HEK293T (cell line): Measurements from ENCODE around the gene ZNF618.

ENCODE experiments used
- ARNT ChIP-seq: fragments of 450-650 bp; IDR thresholded peaks from 2 replicates; pipeline ENCODE4 v1.6.1; 2017; ENCODE audit warnings: mild to moderate bottlenecking
- BHLHE40 ChIP-seq: fragments of 450-650 bp; IDR thresholded peaks from 2 replicates; pipeline ENCODE4 v1.6.1; 2016; ENCODE audit warnings: mild to moderate bottlenecking, moderate library complexity, borderline replicate concordance
- FOXA1 ChIP-seq: fragments of 450-650 bp; IDR thresholded peaks from 2 replicates; pipeline ENCODE4 v1.6.1; 2016; ENCODE audit warnings: mild to moderate bottlenecking
- FOXK2 ChIP-seq: fragments of 450-650 bp; IDR thresholded peaks from 2 replicates; pipeline ENCODE4 v1.6.1; 2016; ENCODE audit warnings: mild to moderate bottlenecking
- FOXM1 ChIP-seq: fragments of 450-650 bp; IDR thresholded peaks from 2 replicates; pipeline ENCODE4 v1.6.1; 2017; ENCODE audit warnings: mild to moderate bottlenecking, borderline replicate concordance
- HDGF ChIP-seq: fragments of 450-650 bp; IDR thresholded peaks from 2 replicates; pipeline ENCODE4 v1.6.1; 2017; ENCODE audit warnings: antibody characterized with exemption, borderline replicate concordance
- LEF1 ChIP-seq: fragments of 450-650 bp; IDR thresholded peaks from 2 replicates; pipeline ENCODE4 v1.6.1; 2017; ENCODE audit warnings: mild to moderate bottlenecking, borderline replicate concordance
- NFRKB ChIP-seq: fragments of 450-650 bp; IDR thresholded peaks from 2 replicates; pipeline ENCODE4 v1.6.1; 2016; ENCODE audit warnings: mild to moderate bottlenecking, moderate library complexity
- SP1 ChIP-seq: fragments of 450-650 bp; IDR thresholded peaks from 2 replicates; pipeline ENCODE4 v1.6.1; 2017
- SUZ12 ChIP-seq: fragments of 450-650 bp; IDR thresholded peaks from 2 replicates; pipeline ENCODE4 v1.6.1; 2016; ENCODE audit warnings: mild to moderate bottlenecking
- TARDBP ChIP-seq: fragments of 450-650 bp; IDR thresholded peaks from 2 replicates; pipeline ENCODE4 v1.6.1; 2016
- ZNF384 ChIP-seq: fragments of 450-650 bp; IDR thresholded peaks from 2 replicates; pipeline ENCODE4 v1.6.1; 2016
- TF ChIP-seq, protein P1 (sequence below): fragments of 450-650 bp; IDR thresholded peaks from 2 replicates; pipeline ENCODE4 v1.6.1; 2016

DNA sequence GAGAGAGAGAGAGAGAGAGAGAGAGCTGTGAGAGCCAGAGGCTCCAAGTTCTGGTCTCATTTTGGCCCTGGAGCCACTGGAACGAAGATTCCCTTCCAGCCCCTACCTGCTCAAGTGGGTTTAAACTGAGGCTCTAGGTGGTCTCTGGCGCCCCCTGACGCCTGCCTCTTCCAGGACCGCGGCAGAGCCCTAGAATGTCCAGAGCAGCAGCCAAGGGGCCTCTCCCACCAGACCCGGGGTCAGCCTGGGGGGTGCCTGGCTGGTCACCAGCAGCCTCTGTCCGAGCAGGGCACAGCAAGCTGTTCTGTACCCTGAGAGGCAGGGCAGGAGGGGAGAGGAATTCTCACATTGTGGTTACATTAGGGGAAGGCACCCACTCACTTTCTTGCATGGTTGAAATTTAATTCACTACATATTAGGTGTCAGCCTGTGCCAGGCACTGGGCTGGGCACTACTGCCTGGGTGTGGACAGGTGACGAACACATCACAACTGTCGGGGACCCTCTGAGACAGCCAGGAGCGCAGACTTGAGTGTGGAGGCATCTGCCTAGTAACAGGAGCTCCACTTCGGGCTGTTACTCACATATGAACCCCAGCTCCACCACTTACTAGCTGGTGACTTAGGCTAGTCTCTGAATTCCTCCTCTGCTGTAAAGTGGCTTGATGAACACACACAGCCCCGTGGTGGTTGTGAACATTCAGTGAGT lies 157.4 kb downstream of the ZNF618 start:
- TF ChIP-seq FOXM1 = no peak
- no peak for TF ChIP-seq HDGF
- TF ChIP-seq FOXK2 = no peak
- TF ChIP-seq ARNT = no peak
- no peak for TF ChIP-seq NFRKB
- no peak for TF ChIP-seq TARDBP
- TF ChIP-seq LEF1 = no peak
- TF ChIP-seq SP1 = no peak
- no peak for TF ChIP-seq BHLHE40
- TF ChIP-seq, protein P1, sequence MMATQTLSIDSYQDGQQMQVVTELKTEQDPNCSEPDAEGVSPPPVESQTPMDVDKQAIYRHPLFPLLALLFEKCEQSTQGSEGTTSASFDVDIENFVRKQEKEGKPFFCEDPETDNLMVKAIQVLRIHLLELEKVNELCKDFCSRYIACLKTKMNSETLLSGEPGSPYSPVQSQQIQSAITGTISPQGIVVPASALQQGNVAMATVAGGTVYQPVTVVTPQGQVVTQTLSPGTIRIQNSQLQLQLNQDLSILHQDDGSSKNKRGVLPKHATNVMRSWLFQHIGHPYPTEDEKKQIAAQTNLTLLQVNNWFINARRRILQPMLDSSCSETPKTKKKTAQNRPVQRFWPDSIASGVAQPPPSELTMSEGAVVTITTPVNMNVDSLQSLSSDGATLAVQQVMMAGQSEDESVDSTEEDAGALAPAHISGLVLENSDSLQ = no peak
- no peak for TF ChIP-seq ZNF384
- TF ChIP-seq SUZ12 = no peak
- no peak for TF ChIP-seq FOXA1
